Mesenchymal stem cell (in vitro differentiated cells and primary cell): Measurements from ENCODE around the gene RPA1.

ENCODE experiments used
- DNase-seq: peaks from one replicate; pipeline ENCODE4 v3.0.0-alpha.2; 2013
- H2AFZ ChIP-seq: one replicate; pipeline ENCODE4 v1.6.1; 2013; ENCODE audit warnings: low read depth, mild to moderate bottlenecking, control low read depth, inconsistent platforms, low read length, moderate library complexity
- H2AK5ac ChIP-seq: 2 replicates; pipeline ENCODE4 v1.6.1; 2013; ENCODE audit warnings: low read length, moderate library complexity, mild to moderate bottlenecking, inconsistent platforms; ENCODE audit not compliant: severe bottlenecking
- H2BK120ac ChIP-seq: one replicate; pipeline ENCODE4 v1.6.1; 2013; ENCODE audit warnings: low read depth, mild to moderate bottlenecking, inconsistent platforms, low read length, moderate library complexity
- H2BK12ac ChIP-seq, 2 experiments: one replicate each; pipeline ENCODE4 v1.6.1; 2013; ENCODE audit warnings: inconsistent platforms in 2 of 2, low read length in 2 of 2, mild to moderate bottlenecking in 2 of 2, moderate library complexity in 2 of 2, control low read depth in 1 of 2
- H2BK15ac ChIP-seq: one replicate; pipeline ENCODE4 v1.6.1; 2013; ENCODE audit warnings: mild to moderate bottlenecking, low read depth, inconsistent platforms; ENCODE audit not compliant: poor library complexity, severe bottlenecking
- H2BK5ac ChIP-seq: 2 replicates; pipeline ENCODE4 v1.6.1; 2013; ENCODE audit warnings: low read depth, mild to moderate bottlenecking, low read length, control low read depth, inconsistent platforms; ENCODE audit not compliant: poor library complexity, severe bottlenecking
- H3K14ac ChIP-seq, 2 experiments: one replicate each; pipeline ENCODE4 v1.6.1; 2013; ENCODE audit warnings: inconsistent platforms in 2 of 2, low read length in 2 of 2, control low read depth in 1 of 2, mild to moderate bottlenecking in 1 of 2, moderate library complexity in 1 of 2
- H3K18ac ChIP-seq, 2 experiments: one replicate each; pipeline ENCODE4 v1.6.1; 2013; ENCODE audit warnings: inconsistent platforms in 2 of 2, low read length in 2 of 2, control low read depth in 1 of 2, low read depth in 1 of 2, mild to moderate bottlenecking in 1 of 2
- H3K23ac ChIP-seq, 2 experiments: one replicate each; pipeline ENCODE4 v1.6.1; 2013; ENCODE audit warnings: inconsistent platforms in 2 of 2, low read length in 2 of 2, mild to moderate bottlenecking in 2 of 2, moderate library complexity in 2 of 2, control low read depth in 1 of 2
- H3K27ac ChIP-seq: 2 replicates; pipeline ENCODE4 v1.5.1; 2013; ENCODE audit warnings: mild to moderate bottlenecking, moderate library complexity, low read length, control low read depth, inconsistent platforms; ENCODE audit not compliant: poor library complexity, severe bottlenecking
- H3K27me3 ChIP-seq, 2 experiments: 2 replicates each; pipeline versions ENCODE4 v1.6.1 to v1.7.0; 2013; ENCODE audit warnings: low read length in 2 of 2, mild to moderate bottlenecking in 2 of 2, moderate library complexity in 2 of 2, control low read depth in 1 of 2, inconsistent platforms in 1 of 2; ENCODE audit not compliant: control insufficient read depth in 1 of 2, insufficient read depth in 1 of 2
- H3K36me3 ChIP-seq, 2 experiments: 2 replicates each; pipeline versions ENCODE4 v1.6.1 to v1.7.0; 2013; ENCODE audit warnings: low read length in 2 of 2, control low read depth in 1 of 2, inconsistent platforms in 1 of 2, low read depth in 1 of 2, mild to moderate bottlenecking in 1 of 2; ENCODE audit not compliant: insufficient read depth in 2 of 2, control insufficient read depth in 1 of 2
- H3K4ac ChIP-seq, 2 experiments: one replicate each; pipeline ENCODE4 v1.6.1; 2013; ENCODE audit warnings: inconsistent platforms in 2 of 2, low read length in 2 of 2, mild to moderate bottlenecking in 2 of 2, moderate library complexity in 2 of 2, control low read depth in 1 of 2, low read depth in 1 of 2
- H3K4me1 ChIP-seq: 2 replicates; pipeline ENCODE4 v1.6.1; 2013; ENCODE audit warnings: low read depth, low read length, control low read depth; ENCODE audit not compliant: control insufficient read depth, insufficient read depth
- H3K4me2 ChIP-seq: 2 replicates; pipeline ENCODE4 v1.6.1; 2013; ENCODE audit warnings: low read length, mild to moderate bottlenecking, inconsistent platforms; ENCODE audit not compliant: poor library complexity, severe bottlenecking
- H3K4me3 ChIP-seq, 2 experiments: 2 replicates each; pipeline versions ENCODE4 v1.5.1 to v1.7.0; 2013; ENCODE audit warnings: low read length in 2 of 2, mild to moderate bottlenecking in 2 of 2, control low read depth in 1 of 2, low read depth in 1 of 2; ENCODE audit not compliant: insufficient read depth in 1 of 2
- H3K79me1 ChIP-seq: replicated peaks from 2 replicates; pipeline ENCODE4 v1.6.1; 2013; ENCODE audit warnings: mild to moderate bottlenecking, control low read depth, low read length, inconsistent platforms; ENCODE audit not compliant: poor library complexity, severe bottlenecking
- H3K9ac ChIP-seq: 2 replicates; pipeline ENCODE4 v1.7.0; 2013; ENCODE audit warnings: mild to moderate bottlenecking, low read length, moderate library complexity
- H3K9me3 ChIP-seq: 2 replicates; pipeline ENCODE4 v1.7.0; 2013; ENCODE audit warnings: mild to moderate bottlenecking, low read length; ENCODE audit not compliant: control insufficient read depth
- H4K8ac ChIP-seq: one replicate; pipeline ENCODE4 v1.6.1; 2013; ENCODE audit warnings: inconsistent platforms, mild to moderate bottlenecking, low read length, moderate library complexity
- H4K91ac ChIP-seq: one replicate; pipeline ENCODE4 v1.6.1; 2013; ENCODE audit warnings: mild to moderate bottlenecking, low read length, inconsistent platforms
- WGBS: methylation state at CpG from one replicate; pipeline ENCODE4 v1.1.7; 2013; ENCODE audit warnings: mixed read lengths; 5-methylcytosine and 5-hydroxymethylcytosine counted together

Gene RPA1

DNA sequence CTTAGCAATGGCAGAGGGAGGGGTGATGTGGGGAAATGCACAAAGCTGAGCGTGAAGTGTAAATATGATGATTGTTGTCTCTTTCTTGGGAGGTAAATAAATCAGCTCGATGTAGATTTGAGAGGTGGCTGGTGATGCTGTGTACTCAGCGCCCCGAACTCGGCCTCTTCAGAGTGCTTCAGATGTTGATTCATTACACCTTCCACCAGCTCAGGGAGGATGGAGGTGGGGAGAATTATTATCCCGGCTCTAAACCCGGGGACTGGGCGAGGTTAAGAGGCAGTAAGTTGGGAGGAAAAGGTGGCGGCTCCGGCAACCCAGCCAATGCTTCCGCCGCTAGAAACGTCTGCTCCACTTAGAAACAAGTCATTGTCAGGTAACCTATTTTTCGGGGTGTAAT lies 86.5 kb downstream of the RPA1 start:
- Histone ChIP-seq H3K14ac (no peak overlapping the region), H3K4me3 (no peak overlapping the region), H3K4me1 (peaks cover 2% of the 10 kb centered on the region), H3K18ac (no peak overlapping the region), H3K27ac (no peak overlapping the region), H2BK120ac (no peak overlapping the region), H2AFZ (no peak overlapping the region), H3K27me3 (peaks cover 57 to 63% of the 10 kb centered on the region in 2 experiments), H2AK5ac (no peak overlapping the region), H2BK5ac (no peak overlapping the region), H2BK15ac (no peak overlapping the region), H3K79me1 (no peaks in the 10 kb centered on the region), H2BK12ac (no peak overlapping the region), H3K9me3 (no peaks in the 10 kb centered on the region), H3K23ac (no peak overlapping the region), H3K4ac (no peak overlapping the region), H3K9ac (no peak overlapping the region), H3K4me2 (no peak overlapping the region), H4K8ac (no peak overlapping the region), H4K91ac (no peak overlapping the region), H3K36me3 (no peaks in the 10 kb centered on the region)
- DNase-seq: no peak
- 80% methylated on average over 14 of the region's 14 CpGs for WGBS

DNA sequence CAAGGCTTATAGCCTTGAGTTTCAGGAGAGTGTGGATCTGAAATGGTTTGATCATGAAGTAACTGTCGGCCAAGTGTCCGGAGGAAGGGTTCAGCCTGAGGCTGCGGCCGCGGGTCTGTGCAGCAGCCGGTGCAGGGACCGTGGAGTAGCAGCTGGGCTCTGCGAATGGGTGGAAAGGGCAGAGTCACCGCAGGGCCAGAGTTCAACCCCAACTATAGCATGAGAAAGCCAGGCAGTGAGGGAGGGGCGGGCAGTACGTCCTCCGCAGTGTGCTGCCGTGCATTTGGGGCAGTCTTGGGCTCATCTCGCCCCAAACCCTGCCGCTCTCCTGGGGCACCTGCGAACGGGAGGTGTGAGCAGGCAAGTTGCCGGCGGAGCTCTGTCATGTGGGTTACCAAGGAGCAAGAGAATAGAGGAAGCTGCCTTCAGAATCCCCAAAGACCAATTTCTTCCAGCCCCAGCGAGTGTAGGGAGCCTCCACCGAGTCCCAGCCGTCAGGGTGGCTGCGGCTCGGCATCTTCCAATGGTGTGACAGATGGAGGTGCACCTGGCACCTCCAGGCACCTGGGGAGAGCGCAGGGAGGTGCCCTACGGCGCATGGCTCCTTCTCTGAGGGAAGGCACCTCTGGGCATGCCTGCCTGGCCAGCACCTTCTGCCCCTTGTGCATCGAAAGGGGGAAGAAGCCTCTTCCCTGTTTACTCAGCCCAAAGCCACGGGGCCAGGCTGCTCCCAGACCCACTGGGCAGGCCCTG lies 87.3 kb downstream of the RPA1 start:
- Histone ChIP-seq H3K4me3 (no peak overlapping the region), H2AFZ (no peak overlapping the region), H3K14ac (no peak overlapping the region), H2BK5ac (no peak overlapping the region), H3K4me2 (no peak overlapping the region), H3K9me3 (no peaks in the 10 kb centered on the region), H2BK15ac (no peak overlapping the region), H3K4ac (no peak overlapping the region), H3K23ac (no peak overlapping the region), H3K27me3 (peaks cover 49 to 55% of the 10 kb centered on the region in 2 experiments), H2BK120ac (no peak overlapping the region), H2AK5ac (no peak overlapping the region), H3K79me1 (no peaks in the 10 kb centered on the region), H3K27ac (no peak overlapping the region), H4K8ac (no peak overlapping the region), H3K4me1 (peaks cover 2% of the 10 kb centered on the region), H4K91ac (no peak overlapping the region), H2BK12ac (no peak overlapping the region), H3K9ac (no peak overlapping the region), H3K18ac (no peak overlapping the region), H3K36me3 (no peaks in the 10 kb centered on the region)
- 82% methylated on average over 29 of the region's 29 CpGs for WGBS
- DNase-seq: no peak

DNA sequence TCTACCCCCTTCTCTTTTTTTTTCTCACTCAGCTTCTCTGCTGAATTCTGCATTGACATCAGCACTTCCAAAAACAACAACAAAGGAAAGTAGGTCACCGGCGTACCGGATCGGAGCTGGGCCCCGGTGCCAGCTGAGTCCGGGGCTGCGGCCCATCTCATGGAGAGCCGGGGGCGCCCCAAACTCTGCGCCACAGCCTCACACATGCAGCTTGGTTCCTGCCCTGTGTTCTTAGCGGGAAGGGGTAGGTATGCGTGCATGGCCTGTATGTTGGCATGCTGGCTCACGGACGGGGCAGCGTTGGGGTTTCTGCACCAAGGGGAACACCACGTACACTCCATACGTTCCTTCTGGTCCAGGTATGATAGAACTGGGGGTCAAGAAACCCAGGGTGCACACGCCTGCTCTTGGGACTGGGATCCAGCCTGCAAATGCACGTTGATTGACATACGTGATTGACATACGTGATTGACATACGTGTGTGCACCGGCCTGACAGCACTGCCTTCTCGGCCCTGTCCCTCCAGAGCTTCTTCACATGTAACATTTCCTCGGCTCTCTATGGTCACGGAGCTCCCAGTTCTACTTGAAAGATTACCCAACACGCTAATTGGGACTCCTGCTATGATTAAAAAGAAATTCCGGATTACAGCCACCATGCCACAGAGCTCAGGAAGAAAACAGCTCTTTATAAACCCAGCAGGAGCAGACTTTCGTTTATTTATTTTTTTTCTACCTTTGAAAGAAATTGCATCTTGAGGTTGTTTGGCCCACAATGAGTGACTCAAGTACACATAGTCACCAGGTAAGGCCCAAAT lies 88.7 kb downstream of the RPA1 start:
- H3K27me3 ChIP-seq: peaks cover 38 to 42% of the 10 kb centered on the region in 2 experiments
- no peaks in the 10 kb centered on the region for H3K79me1 ChIP-seq
- no peak overlapping the region for H3K14ac ChIP-seq
- H4K8ac ChIP-seq: no peak overlapping the region
- H2BK5ac ChIP-seq: no peak overlapping the region
- peaks cover 2% of the 10 kb centered on the region for H3K4me1 ChIP-seq
- H3K27ac ChIP-seq: no peak overlapping the region
- H3K4me3 ChIP-seq: no peak overlapping the region
- no peak overlapping the region for H4K91ac ChIP-seq
- no peak for DNase-seq
- H2AK5ac ChIP-seq: no peak overlapping the region
- H2BK120ac ChIP-seq: no peak overlapping the region
- 93% methylated on average over 29 of the region's 29 CpGs for WGBS
- no peak overlapping the region for H2AFZ ChIP-seq
- H3K4ac ChIP-seq: no peak overlapping the region
- H3K9me3 ChIP-seq: no peaks in the 10 kb centered on the region
- H3K9ac ChIP-seq: no peak overlapping the region
- no peak overlapping the region for H2BK12ac ChIP-seq
- no peak overlapping the region for H3K23ac ChIP-seq
- no peaks in the 10 kb centered on the region for H3K36me3 ChIP-seq
- no peak overlapping the region for H2BK15ac ChIP-seq
- no peak overlapping the region for H3K4me2 ChIP-seq
- H3K18ac ChIP-seq: no peak overlapping the region

DNA sequence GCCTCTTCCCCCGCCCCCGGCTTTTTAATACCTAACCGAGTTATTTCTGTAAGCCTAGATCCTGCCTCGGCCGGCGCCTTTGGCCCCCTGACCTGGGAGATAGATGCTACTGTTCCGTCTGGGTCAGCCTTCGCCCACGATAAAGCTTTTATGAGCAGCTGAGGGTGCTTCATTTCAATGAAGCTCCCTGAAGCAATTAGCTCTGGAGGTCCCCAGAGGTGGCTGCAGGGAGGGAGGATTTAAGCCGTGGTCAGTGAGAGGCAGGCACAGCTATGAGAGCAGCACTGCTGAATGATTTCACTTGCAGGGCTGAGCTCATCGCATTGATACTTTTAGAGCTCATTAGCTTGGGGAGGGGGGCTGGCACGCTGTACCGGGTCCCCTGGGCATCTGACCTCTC lies 89.4 kb downstream of the RPA1 start:
- Histone ChIP-seq H4K91ac (no peak overlapping the region), H3K27ac (no peak overlapping the region), H2AK5ac (no peak overlapping the region), H2BK120ac (no peak overlapping the region), H2BK15ac (no peak overlapping the region), H3K9ac (no peak overlapping the region), H3K4me3 (no peak overlapping the region), H3K36me3 (no peaks in the 10 kb centered on the region), H3K9me3 (no peaks in the 10 kb centered on the region), H3K4me1 (peaks cover 2% of the 10 kb centered on the region), H3K4me2 (no peak overlapping the region), H3K14ac (no peak overlapping the region), H2BK12ac (no peak overlapping the region), H2BK5ac (no peak overlapping the region), H4K8ac (no peak overlapping the region), H3K27me3 (peaks cover 34 to 36% of the 10 kb centered on the region in 2 experiments), H3K4ac (no peak overlapping the region), H3K23ac (no peak overlapping the region), H2AFZ (no peak overlapping the region), H3K18ac (no peak overlapping the region), H3K79me1 (no peaks in the 10 kb centered on the region)
- 85% methylated on average over 13 of the region's 13 CpGs for WGBS
- no peak for DNase-seq
